Endometrium (tissue), 2 donors: Measurements from ENCODE around the gene MAP3K15.

Experiments
- FAIRE-seq: peaks from 2 replicates; lab custom pipeline; 2012; peaks lifted over from hg19 to GRCh38; lab: Jason Lieb, UNC
- donor health status: control.
- donor health status: control.

The MAP3K15 gene

DNA sequence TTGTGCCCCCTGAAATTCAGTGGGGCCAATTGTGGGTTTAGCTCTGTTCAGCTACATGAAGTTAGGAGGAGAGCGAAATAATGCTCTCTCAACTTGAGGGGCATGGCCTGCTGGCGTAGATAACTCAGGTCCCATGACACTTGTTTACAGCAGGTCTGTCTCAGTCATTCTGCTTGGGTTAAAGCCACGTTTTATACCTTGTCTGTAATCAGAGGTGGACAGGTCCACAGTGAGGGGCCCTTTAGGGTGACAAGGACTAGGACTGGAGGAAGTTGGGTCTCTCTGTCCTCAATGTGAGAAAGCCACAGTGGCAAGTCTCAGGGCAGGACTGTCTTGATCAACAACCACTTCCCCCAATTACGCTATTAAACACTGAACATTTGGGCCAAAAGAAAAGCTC, 122.6 kb downstream of the MAP3K15 start:
- FAIRE-seq: no peak

DNA sequence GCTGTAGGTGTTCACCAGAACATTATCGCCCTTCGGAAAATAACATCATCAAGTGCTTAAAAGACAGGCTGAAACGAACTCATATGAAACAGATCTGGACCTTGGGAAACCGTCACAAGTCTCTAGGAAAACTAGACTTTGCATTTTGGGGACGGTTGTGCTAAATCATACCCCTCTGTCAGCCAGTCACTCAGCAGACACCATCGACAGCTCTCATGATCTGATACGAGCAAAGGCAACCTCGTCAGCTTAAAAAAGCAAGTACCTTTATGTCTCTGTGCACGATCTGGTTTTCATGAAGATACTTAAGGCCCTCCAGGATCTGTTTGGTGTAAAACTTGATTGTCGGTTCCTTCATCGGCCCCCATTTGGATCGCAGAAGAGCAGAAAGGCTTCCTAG, 123.2 kb downstream of the MAP3K15 start:
- FAIRE-seq: no peak

DNA sequence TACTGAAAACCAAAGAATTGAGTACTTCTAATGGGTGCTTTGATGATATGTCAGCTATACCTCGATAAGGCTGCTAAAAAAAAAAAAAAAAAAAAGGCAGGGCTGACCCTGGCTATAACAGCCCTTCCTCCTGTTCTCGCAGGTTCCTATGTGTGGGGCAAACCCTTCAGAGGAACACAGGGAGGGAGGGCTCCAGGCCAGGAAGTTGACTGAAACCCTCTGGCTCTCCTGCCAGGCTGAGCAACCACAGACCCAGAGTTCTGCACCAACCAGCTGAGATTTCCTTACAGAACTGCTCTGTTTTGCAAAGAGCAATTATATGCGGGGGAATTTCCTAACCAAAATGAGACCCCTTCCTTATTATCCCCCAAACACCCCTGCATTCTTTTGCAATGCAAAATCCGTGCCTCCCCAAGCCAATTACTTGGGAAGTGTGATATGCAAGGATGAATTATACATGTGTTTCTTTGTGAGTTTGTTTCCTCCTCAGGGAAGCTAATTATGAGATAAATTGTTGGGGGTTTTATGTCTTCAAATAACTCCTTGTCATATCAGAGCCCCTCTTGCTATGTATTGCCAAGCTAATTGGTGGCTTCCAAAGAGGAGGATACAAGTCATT, 126.0 kb downstream of the MAP3K15 start:
- FAIRE-seq: no peak

- no peak for FAIRE-seq
Measured at GRCh38 chrX:19388741-19389140, 126.6 kb downstream of the MAP3K15 start.

- no peak for FAIRE-seq
Measured at GRCh38 chrX:19388064-19388679, 127.1 kb downstream of the MAP3K15 start.

DNA sequence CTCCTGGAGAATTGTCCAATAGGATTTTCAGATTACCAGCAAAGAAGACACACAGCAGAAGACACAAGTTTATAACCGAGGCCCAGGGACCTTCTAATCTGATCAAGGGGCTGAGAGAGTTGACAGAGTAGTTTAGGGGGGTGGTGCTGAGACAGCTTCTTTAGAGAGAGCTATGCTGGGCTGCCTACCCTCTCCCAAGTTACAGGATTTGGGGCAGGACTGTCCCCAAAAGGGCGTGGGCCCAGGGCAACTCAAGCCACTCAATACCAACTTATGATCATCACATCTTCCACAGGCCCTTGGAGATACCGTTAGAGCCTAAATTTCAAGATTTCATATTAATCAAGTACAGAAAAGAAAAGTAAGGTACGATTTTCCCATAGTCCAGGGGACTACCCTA, 128.6 kb downstream of the MAP3K15 start:
- no peak for FAIRE-seq

- no peak for FAIRE-seq
Measured at GRCh38 chrX:19382555-19383145, 132.7 kb downstream of the MAP3K15 start.

DNA sequence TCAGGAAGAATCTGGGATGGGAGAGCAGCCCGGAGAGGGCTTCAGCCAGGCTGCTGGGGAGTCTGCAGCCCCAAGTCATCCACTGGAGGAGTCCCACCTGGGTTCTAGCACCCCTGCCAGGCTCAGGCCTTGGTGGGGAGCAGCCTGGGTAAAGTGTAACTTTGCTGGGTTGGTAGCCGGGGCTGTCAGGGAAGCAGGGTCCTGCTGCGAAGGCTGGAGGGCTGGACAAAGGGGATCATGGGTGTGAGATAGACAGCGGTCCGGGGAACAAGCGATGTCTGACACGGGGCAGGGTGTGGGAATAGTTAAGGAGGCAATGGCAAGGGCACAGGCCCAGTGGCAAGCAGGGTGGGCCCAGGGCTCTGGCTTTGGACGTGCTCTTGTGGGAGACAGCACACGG, 134.0 kb downstream of the MAP3K15 start:
- FAIRE-seq: no peak

- no peak for FAIRE-seq
Measured at GRCh38 chrX:19377799-19378198, 137.5 kb downstream of the MAP3K15 start.

- no peak for FAIRE-seq
Measured at GRCh38 chrX:19375546-19375945, 139.8 kb downstream of the MAP3K15 start.

- FAIRE-seq: no peak
Measured at GRCh38 chrX:19373351-19373891, 141.9 kb downstream of the MAP3K15 start.

- FAIRE-seq: no peak
Measured at GRCh38 chrX:19372547-19373331, 142.6 kb downstream of the MAP3K15 start.

DNA sequence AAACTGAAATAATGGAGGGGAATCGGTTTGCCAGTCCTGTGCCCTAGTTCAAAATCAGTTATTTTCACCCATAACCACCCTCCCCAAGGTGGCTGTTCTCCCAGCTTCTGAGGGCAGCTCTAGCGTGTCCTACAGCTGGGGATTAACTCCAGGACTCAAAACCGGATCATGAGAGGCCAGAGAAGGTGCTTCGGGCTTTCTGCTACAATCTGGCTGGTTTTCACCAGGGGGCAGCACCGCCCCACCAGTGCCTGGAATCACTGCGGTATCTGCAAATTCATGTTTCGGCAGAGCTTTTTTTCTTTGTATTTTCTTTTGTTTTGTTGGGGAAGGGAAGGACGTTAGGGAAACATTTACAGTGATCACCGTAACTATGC, 143.2 kb downstream of the MAP3K15 start:
- FAIRE-seq: peak; percentile 23

DNA sequence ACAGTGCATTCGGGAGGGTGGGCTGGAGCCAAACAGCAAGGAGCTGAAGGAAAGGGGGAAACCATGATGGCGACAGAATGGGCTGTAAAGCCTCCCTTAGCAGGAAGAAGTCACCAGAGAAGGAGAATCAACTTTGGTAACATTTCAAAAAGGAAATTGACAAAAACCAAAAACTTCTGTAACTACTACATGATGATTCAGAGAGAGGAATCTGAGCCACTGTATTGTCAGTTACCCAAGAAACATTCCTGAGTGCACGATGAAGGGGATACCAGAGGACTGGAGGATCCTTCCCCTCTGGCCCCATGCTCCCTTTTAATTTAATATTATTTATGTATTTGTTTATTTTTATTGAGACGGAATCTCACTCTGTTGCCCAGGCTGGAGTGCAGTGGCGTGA, 145.2 kb downstream of the MAP3K15 start:
- no peak for FAIRE-seq

DNA sequence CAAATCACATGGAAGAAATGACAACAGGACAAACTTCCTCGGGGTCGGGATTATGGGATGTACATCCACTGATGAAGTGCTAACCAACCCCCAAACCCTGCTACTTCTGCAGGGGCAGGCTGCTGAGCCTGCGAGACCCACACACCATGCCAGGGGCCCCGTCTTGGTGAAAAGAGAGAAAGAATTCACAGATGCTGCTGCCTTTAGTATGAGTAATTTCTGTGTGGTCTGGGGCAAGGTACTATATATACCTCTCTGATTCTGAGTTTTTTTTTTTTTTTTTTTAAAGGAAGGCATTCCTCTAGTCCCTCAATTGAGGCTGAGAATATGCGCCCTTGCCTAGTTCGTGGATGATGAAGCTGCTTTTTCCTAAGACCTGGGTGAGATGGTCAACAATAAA, 146.7 kb downstream of the MAP3K15 start:
- no peak for FAIRE-seq

DNA sequence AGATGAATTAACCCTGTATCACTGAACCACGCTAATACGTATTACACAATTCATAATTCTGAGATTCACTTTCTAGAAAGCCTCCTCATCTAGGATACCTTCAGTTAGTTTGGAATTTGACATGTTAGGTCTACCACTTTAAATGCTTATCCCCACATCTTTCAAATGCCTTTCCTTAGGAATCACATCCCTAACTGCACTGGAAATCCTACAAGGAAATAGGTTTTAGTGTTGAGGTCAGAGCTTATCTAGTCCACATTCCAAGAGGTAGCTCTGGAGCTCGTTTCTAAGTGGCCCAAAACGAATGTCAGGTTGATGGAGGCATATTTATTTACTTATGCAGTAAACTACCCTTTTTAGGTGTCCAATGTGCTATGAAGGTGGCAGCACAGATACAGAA, 153.6 kb downstream of the MAP3K15 start:
- FAIRE-seq: no peak

GRCh38 chrX:19360903-19361302, 154.4 kb downstream of the MAP3K15 start:
- FAIRE-seq: no peak

- FAIRE-seq: no peak
Measured at GRCh38 chrX:19358521-19358920, 156.8 kb downstream of the MAP3K15 start.

GRCh38 chrX:19354625-19355024, 160.7 kb downstream of the MAP3K15 start:
- FAIRE-seq: no peak

DNA sequence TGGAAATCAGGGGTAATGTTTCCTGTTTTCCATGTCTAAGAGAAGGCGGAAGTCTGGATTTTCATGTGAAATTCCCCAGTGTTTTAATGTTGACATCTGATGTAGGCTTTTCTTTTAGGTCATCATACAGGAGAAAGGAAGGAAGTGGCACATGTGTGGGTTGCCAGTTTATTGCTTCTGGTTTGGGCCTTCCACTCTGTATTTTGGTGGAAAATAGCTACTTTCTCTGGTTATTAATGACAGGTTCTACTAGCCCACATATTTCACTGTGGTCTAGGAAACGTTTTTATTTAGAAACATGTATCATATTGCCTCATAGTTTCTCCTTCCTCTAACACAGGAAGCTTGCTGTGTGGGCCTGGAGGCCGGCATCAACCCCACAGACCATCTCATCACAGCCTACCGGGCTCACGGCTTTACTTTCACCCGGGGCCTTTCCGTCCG, 164.3 kb downstream of the MAP3K15 start:
- FAIRE-seq: no peak

GRCh38 chrX:19349264-19349663, 166.0 kb downstream of the MAP3K15 start:
- no peak for FAIRE-seq

DNA sequence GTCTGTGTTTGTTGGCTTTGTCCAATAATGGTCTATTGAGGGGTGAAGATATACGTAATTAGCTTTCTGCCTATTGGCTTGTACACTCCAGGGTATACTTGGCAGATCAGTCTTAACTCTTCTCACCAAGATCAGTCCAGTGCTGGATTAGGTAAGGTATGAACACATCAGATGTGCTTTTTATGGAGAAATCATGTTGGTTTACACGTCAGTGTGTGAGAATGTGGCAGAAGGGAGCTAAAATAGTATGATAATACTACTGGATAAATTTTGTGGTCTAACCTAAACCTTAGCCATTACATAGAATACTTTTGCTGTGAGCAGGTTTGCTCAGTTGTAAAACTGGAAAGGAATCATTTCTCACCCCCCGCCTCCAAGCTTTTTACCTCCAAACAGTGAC, 167.4 kb downstream of the MAP3K15 start:
- FAIRE-seq: no peak

DNA sequence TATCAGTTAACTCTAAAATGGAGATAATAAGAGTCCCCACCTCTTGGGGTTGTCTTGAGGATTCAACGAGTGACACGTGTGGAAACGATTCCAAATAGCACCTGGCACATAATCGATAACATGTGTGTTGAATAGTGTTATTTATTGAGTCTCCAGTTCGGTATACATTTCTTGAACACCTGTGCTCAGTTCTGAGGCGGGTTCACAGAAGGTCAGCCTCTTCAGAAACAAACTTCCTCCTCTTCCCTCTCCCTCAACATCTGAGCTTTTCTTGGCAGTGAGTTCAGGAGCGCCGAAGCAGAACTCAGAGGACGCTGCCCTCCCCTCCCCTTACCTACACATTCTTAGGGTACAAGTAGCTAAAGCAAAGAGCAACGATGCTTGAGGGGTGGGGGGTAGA, 170.6 kb downstream of the MAP3K15 start:
- no peak for FAIRE-seq
